Measurements from ENCODE around the gene HRAS. TPM values are rescaled to one million over a fixed set of nuclear protein-coding genes. Genes with fewer than 3 reads are reported as not detected.

The HRAS gene
- total and polyA plus RNA-seq, 4 experiments from 2014 or later, result 12.9 to 42.5 (median 32.6) TPM

- H3K9me3 Mint-ChIP-seq, result no peaks in the 10 kb centered on the region
- Histone ChIP-seq H3K4me3 (ENCODE audit: low read length in 2 of 2) (no peak overlapping the region), H3K27me3 (ENCODE audit: insufficient read depth, low read length) (no peaks in the 10 kb centered on the region), H3K4me1 (ENCODE audit: insufficient read depth, low read length) (peaks cover under 1% of the 10 kb centered on the region), H3K27ac (ENCODE audit: low read depth, low read length) (no peak overlapping the region), H3K9me3 (ENCODE audit: control insufficient read depth in 1 of 2, low read length in 2 of 2) (no peaks in the 10 kb centered on the region), H3K36me3 (ENCODE audit: insufficient read depth, low read length) (no peaks in the 10 kb centered on the region)
- H3K4me1 Mint-ChIP-seq, result peaks cover 0 to 4% (median 0%) of the 10 kb centered on the region in 4 donors
- no peaks in the 10 kb centered on the region for H3K36me3 Mint-ChIP-seq
- no peaks in the 10 kb centered on the region for H3K27me3 Mint-ChIP-seq
- POLR2A ChIA-PET (ENCODE audit: partially characterized antibody), result no interaction called here
- H3K27ac Mint-ChIP-seq, result no peak overlapping the region
- intact Hi-C loops (cut with micrococcal nuclease), result no loop called here
- H3K4me3 Mint-ChIP-seq, result no peak overlapping the region
- peak in 1 of 5 donors; percentile 4 for DNase-seq
- CTCF ChIA-PET (ENCODE audit: partially characterized antibody), result no interaction called here
These were observed 13.6 kb upstream of the HRAS start for GRCh38 chr11:548700-549603.

- intact Hi-C loops (cut with micrococcal nuclease), result no loop called here
- ChIA-PET CTCF (ENCODE audit: partially characterized antibody) (interaction anchor here (0.6 to 1.9 kb wide), 2 partner anchors 9 to 15 kb away, joined by 3 to 7 read pairs; no protein-coding TSS in a partner anchor), POLR2A (ENCODE audit: partially characterized antibody) (interaction anchor here (0.6 to 1.3 kb wide), 2 partner anchors 9 to 10 kb away, joined by 3 to 4 read pairs; partner anchors contain the start of gene HRAS)
- Mint-ChIP-seq H3K9me3 (no peaks in the 10 kb centered on the region), H3K4me3 (no peak overlapping the region), H3K27me3 (no peaks in the 10 kb centered on the region), H3K4me1 (peaks cover 0 to 2% (median under 1%) of the 10 kb centered on the region in 4 donors), H3K36me3 (no peaks in the 10 kb centered on the region), H3K27ac (no peak overlapping the region)
- no peak overlapping the region for H3K27ac ChIP-seq (ENCODE audit: low read depth, low read length)
- no peaks in the 10 kb centered on the region for H3K4me1 ChIP-seq (ENCODE audit: insufficient read depth, low read length)
- DNase-seq, result no peak
- H3K9me3 ChIP-seq (ENCODE audit: control insufficient read depth in 1 of 2, low read length in 2 of 2), result no peaks in the 10 kb centered on the region
- H3K36me3 ChIP-seq (ENCODE audit: insufficient read depth, low read length), result no peaks in the 10 kb centered on the region
- no peak overlapping the region for H3K4me3 ChIP-seq (ENCODE audit: low read length in 2 of 2)
- no peaks in the 10 kb centered on the region for H3K27me3 ChIP-seq (ENCODE audit: insufficient read depth, low read length)
These were observed 9.8 kb upstream of the HRAS start for GRCh38 chr11:545171-545570.

DNA sequence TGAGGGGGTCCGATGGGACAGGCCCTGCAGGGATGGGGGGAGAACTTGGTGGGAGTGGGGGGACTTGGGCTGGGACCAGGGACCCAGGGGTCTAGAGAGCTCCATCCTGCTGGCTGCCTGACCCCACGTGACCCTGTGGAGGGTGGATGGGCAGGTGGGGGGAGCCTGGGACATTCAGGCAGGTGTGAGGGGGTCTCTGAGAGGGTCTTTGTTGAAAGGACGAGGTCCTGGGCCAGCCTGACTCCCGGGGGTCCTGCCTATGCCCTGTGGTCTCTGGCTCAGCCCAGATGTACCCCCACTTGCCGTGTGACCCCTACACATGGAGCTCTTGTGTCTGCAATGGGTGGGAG lies 9.4 kb upstream of the HRAS start:
- intact Hi-C loops (cut with micrococcal nuclease), result no loop called here
- no peak overlapping the region for H3K27ac ChIP-seq (ENCODE audit: low read depth, low read length)
- ChIA-PET POLR2A (ENCODE audit: partially characterized antibody) (interaction anchor here (0.6 to 1.3 kb wide), 2 partner anchors 9 to 10 kb away, joined by 3 to 4 read pairs; partner anchors contain the start of gene HRAS), CTCF (ENCODE audit: partially characterized antibody) (interaction anchor here (1.9 kb wide), 1 partner anchor 10 kb away, joined by 7 read pairs; no protein-coding TSS in a partner anchor)
- no peaks in the 10 kb centered on the region for H3K9me3 ChIP-seq (ENCODE audit: control insufficient read depth in 1 of 2, low read length in 2 of 2)
- no peaks in the 10 kb centered on the region for H3K36me3 ChIP-seq (ENCODE audit: insufficient read depth, low read length)
- H3K4me1 ChIP-seq (ENCODE audit: insufficient read depth, low read length), result no peaks in the 10 kb centered on the region
- no peaks in the 10 kb centered on the region for H3K27me3 ChIP-seq (ENCODE audit: insufficient read depth, low read length)
- Mint-ChIP-seq H3K36me3 (no peaks in the 10 kb centered on the region), H3K4me3 (no peak overlapping the region), H3K27me3 (no peaks in the 10 kb centered on the region), H3K9me3 (no peaks in the 10 kb centered on the region), H3K27ac (no peak overlapping the region), H3K4me1 (peaks cover 0 to 2% (median under 1%) of the 10 kb centered on the region in 4 donors)
- no peak for DNase-seq
- H3K4me3 ChIP-seq (ENCODE audit: low read length in 2 of 2), result no peak overlapping the region

DNA sequence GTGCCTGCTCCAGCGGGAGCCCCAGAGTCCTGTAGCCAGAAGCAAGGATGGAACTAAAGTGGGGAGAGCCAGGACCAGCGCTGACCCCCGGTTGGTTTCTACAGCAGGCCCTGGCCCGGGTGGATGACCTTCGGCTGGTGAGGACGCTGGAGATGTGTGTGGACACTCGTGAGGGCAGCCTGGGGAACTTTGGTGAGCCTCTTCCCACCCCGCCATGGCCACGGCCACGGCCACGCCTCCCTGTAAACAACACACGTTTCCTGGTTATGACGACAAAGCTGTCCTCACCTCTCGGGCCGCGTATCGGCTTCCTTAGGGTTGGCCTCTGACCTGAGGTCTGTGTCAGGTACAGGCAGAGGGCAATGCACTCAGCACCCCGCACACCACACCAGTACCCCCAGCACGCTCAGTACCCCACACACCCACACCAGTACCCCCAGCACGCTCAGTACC lies 6.1 kb upstream of the HRAS start:
- Histone ChIP-seq H3K4me1 (ENCODE audit: insufficient read depth, low read length) (peaks cover 23% of the 10 kb centered on the region), H3K9me3 (ENCODE audit: control insufficient read depth in 1 of 2, low read length in 2 of 2) (no peaks in the 10 kb centered on the region), H3K4me3 (ENCODE audit: low read length in 2 of 2) (no peak overlapping the region), H3K27me3 (ENCODE audit: insufficient read depth, low read length) (no peaks in the 10 kb centered on the region), H3K36me3 (ENCODE audit: insufficient read depth, low read length) (no peaks in the 10 kb centered on the region), H3K27ac (ENCODE audit: low read depth, low read length) (no peak overlapping the region)
- no peak for DNase-seq
- no peak overlapping the region for H3K27ac Mint-ChIP-seq
- peaks cover 3 to 21% (median 13%) of the 10 kb centered on the region in 4 donors for H3K4me1 Mint-ChIP-seq
- H3K27me3 Mint-ChIP-seq, result no peaks in the 10 kb centered on the region
- no peak overlapping the region for H3K4me3 Mint-ChIP-seq
- no peaks in the 10 kb centered on the region for H3K9me3 Mint-ChIP-seq
- intact Hi-C loops (cut with micrococcal nuclease), result no loop called here
- ChIA-PET POLR2A (ENCODE audit: partially characterized antibody) (no interaction called here), CTCF (ENCODE audit: partially characterized antibody) (interaction anchor here (0.7 kb wide), 1 partner anchor 14 kb away, joined by 3 read pairs; no protein-coding TSS in a partner anchor)
- no peaks in the 10 kb centered on the region for H3K36me3 Mint-ChIP-seq

DNA sequence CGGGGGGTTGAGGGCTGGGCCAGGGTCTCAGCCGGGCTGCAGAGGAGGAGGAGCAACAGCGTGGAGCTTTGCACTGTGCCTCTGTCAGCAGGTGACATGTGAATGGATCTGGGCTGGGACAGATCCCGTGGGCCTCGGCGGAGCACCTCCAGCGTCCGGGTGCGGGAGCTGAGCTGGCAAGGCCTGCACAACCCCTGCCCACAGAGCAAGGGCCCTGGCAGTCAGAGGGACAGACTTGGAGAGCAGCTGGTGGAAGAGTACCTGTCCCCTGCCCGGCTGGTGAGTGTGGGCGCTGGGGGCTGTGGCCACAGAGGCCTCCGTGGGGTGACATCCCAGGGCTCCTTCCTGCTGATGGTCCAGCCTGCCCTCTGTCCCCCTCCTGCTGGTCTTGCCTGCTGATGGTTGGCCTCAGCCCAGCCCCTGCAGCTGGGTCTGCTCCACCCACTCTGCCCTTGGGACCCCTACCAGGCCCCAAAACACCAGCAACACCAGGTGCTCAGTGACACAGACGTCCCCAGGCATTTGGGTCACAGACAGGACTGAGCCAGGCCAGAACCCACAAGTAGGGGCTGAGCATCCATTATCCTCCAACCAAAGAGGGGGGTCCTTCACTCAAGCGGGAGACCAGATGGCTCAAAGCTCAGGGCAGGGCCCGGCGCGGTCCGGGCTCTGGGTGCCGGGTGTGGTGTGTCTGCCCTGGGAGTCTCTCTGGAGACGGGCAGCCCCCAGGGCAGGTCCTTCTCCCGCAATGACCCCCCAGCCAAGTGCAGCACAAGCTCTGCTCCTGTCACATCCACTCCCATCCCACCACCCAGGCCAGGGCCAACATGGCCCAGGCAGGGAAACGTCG lies 5.4 kb upstream of the HRAS start:
- no peak for DNase-seq
- Histone ChIP-seq H3K4me3 (ENCODE audit: low read length in 2 of 2) (no peak overlapping the region), H3K36me3 (ENCODE audit: insufficient read depth, low read length) (no peaks in the 10 kb centered on the region), H3K27ac (ENCODE audit: low read depth, low read length) (no peak overlapping the region), H3K9me3 (ENCODE audit: control insufficient read depth in 1 of 2, low read length in 2 of 2) (no peaks in the 10 kb centered on the region), H3K27me3 (ENCODE audit: insufficient read depth, low read length) (no peaks in the 10 kb centered on the region), H3K4me1 (ENCODE audit: insufficient read depth, low read length) (peaks cover 28% of the 10 kb centered on the region)
- no peaks in the 10 kb centered on the region for H3K9me3 Mint-ChIP-seq
- no peaks in the 10 kb centered on the region for H3K36me3 Mint-ChIP-seq
- intact Hi-C loops (cut with micrococcal nuclease), result no loop called here
- H3K27ac Mint-ChIP-seq, result no peak overlapping the region
- H3K4me3 Mint-ChIP-seq, result no peak overlapping the region
- CTCF ChIA-PET (ENCODE audit: partially characterized antibody), result interaction anchor here (0.7 to 1.1 kb wide), 2 partner anchors 14 to 15 kb away, joined by 3 to 4 read pairs; no protein-coding TSS in a partner anchor
- POLR2A ChIA-PET (ENCODE audit: partially characterized antibody), result no interaction called here
- H3K4me1 Mint-ChIP-seq, result peaks cover 6 to 26% (median 17%) of the 10 kb centered on the region in 4 donors
- no peaks in the 10 kb centered on the region for H3K27me3 Mint-ChIP-seq

DNA sequence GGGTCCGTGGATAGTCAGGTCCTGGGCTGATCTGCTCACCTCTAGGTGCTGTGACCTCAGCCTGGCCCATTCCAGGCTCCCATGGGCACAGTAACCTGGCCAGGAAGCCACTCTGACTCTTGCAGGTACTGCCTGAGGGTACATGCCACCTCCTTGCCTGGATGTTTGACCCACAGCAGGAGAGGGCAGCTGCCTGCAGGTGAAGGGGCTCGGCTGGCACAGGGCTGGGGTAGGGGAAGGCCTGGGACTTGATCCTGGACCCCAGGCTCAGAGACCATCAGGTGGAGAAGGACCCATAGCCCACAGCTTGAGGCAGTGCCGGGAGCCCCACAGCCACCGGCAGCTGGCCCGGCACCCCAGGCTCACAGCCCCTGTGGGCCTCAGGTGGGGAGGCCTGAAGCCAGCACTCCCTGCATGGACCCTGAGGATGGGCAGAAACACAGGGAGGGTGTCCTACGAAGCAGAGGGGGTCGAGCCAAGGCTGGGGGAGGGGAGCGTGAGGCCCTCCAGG lies 4.7 kb upstream of the HRAS start:
- CTCF ChIA-PET (ENCODE audit: partially characterized antibody), result interaction anchor here (1.1 to 1.2 kb wide), 2 partner anchors 14 to 15 kb away, joined by 3 to 4 read pairs; no protein-coding TSS in a partner anchor
- Histone ChIP-seq H3K36me3 (ENCODE audit: insufficient read depth, low read length) (no peaks in the 10 kb centered on the region), H3K9me3 (ENCODE audit: control insufficient read depth in 1 of 2, low read length in 2 of 2) (no peaks in the 10 kb centered on the region), H3K4me3 (ENCODE audit: low read length in 2 of 2) (no peak overlapping the region), H3K27ac (ENCODE audit: low read depth, low read length) (no peak overlapping the region), H3K27me3 (ENCODE audit: insufficient read depth, low read length) (no peaks in the 10 kb centered on the region), H3K4me1 (ENCODE audit: insufficient read depth, low read length) (peaks cover 28% of the 10 kb centered on the region)
- POLR2A ChIA-PET (ENCODE audit: partially characterized antibody), result no interaction called here
- Mint-ChIP-seq H3K4me1 (peaks cover 6 to 26% (median 17%) of the 10 kb centered on the region in 4 donors), H3K36me3 (no peaks in the 10 kb centered on the region), H3K4me3 (no peak overlapping the region), H3K9me3 (no peaks in the 10 kb centered on the region), H3K27me3 (no peaks in the 10 kb centered on the region), H3K27ac (no peak overlapping the region)
- peak in 1 of 5 donors; percentile 22 for DNase-seq
- intact Hi-C loops (cut with micrococcal nuclease), result no loop called here

Data from CD4-positive, alpha-beta memory T cell (primary cell).